Subcutaneous adipose tissue (tissue), 4 donors: Measurements from ENCODE around the gene SPRYD4. TPM values are rescaled to one million over a fixed set of nuclear protein-coding genes. Genes with fewer than 3 reads are reported as not detected.

Source experiments
- CTCF ChIP-seq: fragments of 450-650 bp; IDR thresholded peaks from one replicate; pipeline ENCODE4 v1.5.1; 2016; ENCODE audit warnings: low read depth, mild to moderate bottlenecking, control low read depth, antibody characterized with exemption, moderate library complexity
- total RNA-seq, 4 donors: library from RNA; depleted of rRNA; stranded (reverse); fragments of >200 nt; gene quantifications; one replicate each; pipeline ENCODE4 v1.1.0, GENCODE V29; 2016

Gene SPRYD4
- total RNA-seq, 4 donors from 2014 or later, result 1.5 to 3.2 (median 1.8) TPM

GRCh38 chr12:56477521-56478225, 9.3 kb downstream of the SPRYD4 start:
- no peak for TF ChIP-seq CTCF

GRCh38 chr12:56479625-56480024, 11.2 kb downstream of the SPRYD4 start:
- no peak for TF ChIP-seq CTCF

GRCh38 chr12:56484566-56484965, 16.2 kb downstream of the SPRYD4 start:
- no peak for TF ChIP-seq CTCF

DNA sequence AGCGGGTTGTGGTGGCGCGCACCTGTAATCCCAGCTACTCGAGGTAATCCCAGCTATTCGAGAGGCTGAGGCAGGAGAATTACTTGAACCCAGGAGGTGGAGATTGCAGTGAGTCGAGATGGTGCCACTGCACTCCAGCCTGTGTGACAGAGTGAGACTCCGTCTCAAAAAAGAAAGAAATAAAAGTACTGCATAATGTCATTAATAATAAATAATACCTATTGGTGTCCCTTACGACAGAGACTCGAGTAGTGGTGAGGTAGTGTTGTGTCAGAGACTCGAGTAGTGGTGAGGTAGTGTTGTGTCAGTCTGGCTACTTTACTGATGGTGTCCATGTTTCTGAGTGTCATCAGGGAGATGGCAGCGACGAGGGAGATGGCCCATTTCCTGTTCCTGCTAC, 18.3 kb downstream of the SPRYD4 start:
- TF ChIP-seq CTCF, result no peak

DNA sequence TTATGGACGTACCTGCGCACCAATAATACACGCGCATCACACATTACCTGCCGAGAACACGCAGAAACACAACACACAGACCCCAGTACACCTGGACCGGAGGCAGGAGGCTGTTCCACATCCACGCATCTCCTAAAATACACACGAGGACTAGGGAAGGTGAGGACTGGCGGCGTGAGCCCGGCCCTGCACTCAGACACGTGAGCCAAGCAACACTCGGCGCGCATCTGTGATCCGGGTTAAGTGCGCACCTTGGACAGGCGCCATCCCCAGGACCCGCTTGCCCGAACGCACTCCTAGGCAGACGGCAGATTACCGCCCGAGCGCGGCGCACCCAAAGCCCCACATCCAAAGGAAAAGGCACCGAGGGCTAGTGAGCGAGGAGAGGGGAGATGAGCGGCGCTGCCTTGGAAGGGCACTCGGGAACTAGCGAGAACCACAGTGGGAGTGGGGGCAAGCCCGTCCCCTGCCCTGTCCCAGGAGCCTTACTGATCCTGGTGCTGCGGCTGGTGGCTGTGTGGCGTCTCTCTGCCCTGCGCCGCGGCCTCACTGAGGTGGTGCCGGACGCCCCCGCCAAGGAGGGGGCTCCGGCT, 19.2 kb downstream of the SPRYD4 start:
- TF ChIP-seq CTCF, result no peak

GRCh38 chr12:56488041-56488955, 19.9 kb downstream of the SPRYD4 start, which contains the start of gene GLS2:
TSS of gene GLS2 (minus strand) at chr12:56488161. CDS start at chr12:56488118, 43 bp downstream.
- no peak for TF ChIP-seq CTCF

DNA sequence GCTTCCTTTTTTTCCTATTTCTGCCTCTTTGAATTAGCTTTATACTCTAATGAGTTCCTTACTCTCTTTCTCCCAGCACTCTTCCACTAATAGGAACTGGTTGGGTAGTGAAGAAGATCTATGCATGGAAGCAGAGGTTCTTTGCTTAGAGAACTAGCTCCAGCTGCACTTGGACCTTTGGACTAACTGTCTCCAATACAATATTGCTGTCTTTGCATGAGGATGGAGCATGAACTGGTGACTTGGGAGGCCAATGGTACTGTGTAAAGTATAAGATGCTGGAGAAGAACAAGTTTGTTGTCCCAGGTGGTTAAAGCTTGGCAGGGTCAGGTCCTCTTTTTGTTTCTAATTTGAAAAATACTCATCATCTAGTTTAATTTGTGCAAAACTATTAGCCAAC, 22.0 kb downstream of the SPRYD4 start:
- TF ChIP-seq CTCF, result no peak
